Immature natural killer cell (primary cell): ENCODE measurements around the gene DSC2. TPM values are rescaled to one million over a fixed set of nuclear protein-coding genes. Genes with fewer than 3 reads are reported as not detected.
"Not testable (repeated sequence)": the region's sequence is repeated elsewhere in the genome, so short reads cannot be mapped to it uniquely, and the experiment has no call there.

Experiments
- DNase-seq, 3 donors: peaks; one replicate each; pipeline ENCODE4 v3.0.0; 2022; ENCODE audit warnings: mixed read lengths in 1 of 3
- H3K27ac Mint-ChIP-seq, 6 donors: one replicate each; pipeline ENCODE4 v1.8.0; 2020; ENCODE audit warnings: mixed read lengths in 6 of 6, mild to moderate bottlenecking in 5 of 6, inconsistent platforms in 4 of 6, moderate library complexity in 3 of 6
- H3K27me3 Mint-ChIP-seq, 3 donors: one replicate each; pipeline ENCODE4 v1.8.0; 2020 to 2021; ENCODE audit warnings: low read depth in 3 of 3, mild to moderate bottlenecking in 3 of 3, mixed read lengths in 3 of 3, moderate library complexity in 3 of 3, inconsistent platforms in 1 of 3
- H3K36me3 Mint-ChIP-seq, 3 donors: one replicate each; pipeline ENCODE4 v1.8.0; 2020; ENCODE audit warnings: mixed read lengths in 3 of 3, inconsistent platforms in 2 of 3, mild to moderate bottlenecking in 2 of 3
- H3K4me1 Mint-ChIP-seq, 2 donors: one replicate each; pipeline ENCODE4 v1.8.0; 2020; ENCODE audit warnings: inconsistent platforms in 2 of 2, mild to moderate bottlenecking in 2 of 2, mixed read lengths in 2 of 2, moderate library complexity in 1 of 2
- H3K4me3 Mint-ChIP-seq, 5 donors: one replicate each; pipeline ENCODE4 v1.8.0; 2020; ENCODE audit warnings: mild to moderate bottlenecking in 5 of 5, mixed read lengths in 5 of 5, inconsistent platforms in 3 of 5, moderate library complexity in 3 of 5
- H3K9me3 Mint-ChIP-seq, 6 donors: one replicate each; pipeline ENCODE4 v1.8.0; 2020; ENCODE audit warnings: mild to moderate bottlenecking in 6 of 6, mixed read lengths in 6 of 6, inconsistent platforms in 4 of 6, moderate library complexity in 3 of 6
- polyA plus RNA-seq, 3 donors: library from polyadenylated mRNA; unstranded; fragments of 300-500 nt; fragmentation: Illumina TruSeq; gene quantifications; one replicate each; pipeline ENCODE4 v1.2.3, GENCODE V29; 2021

Gene DSC2
- not detected for polyA plus RNA-seq

GRCh38 chr18:31102025-31102684 is at the start of gene DSC2:
Gene DSC2, minus strand, starts transcription at chr18:31102421. Its CDS starts 450 bp downstream, at chr18:31101971.
- H3K36me3 Mint-ChIP-seq = peaks cover 0 to 4% (median 3%) of the 10 kb centered on the region in 3 donors
- peaks cover 0 to 2% (median 1%) of the 10 kb centered on the region in 3 donors for H3K27me3 Mint-ChIP-seq
- no peak within 1 kb of the TSS for H3K27ac Mint-ChIP-seq
- DNase-seq = no peak
- no peak within 1 kb of the TSS for H3K4me3 Mint-ChIP-seq
- H3K9me3 Mint-ChIP-seq = peaks cover 2 to 38% (median 18%) of the 10 kb centered on the region in 6 donors
- no peaks in the 10 kb centered on the region for H3K4me1 Mint-ChIP-seq

GRCh38 chr18:31149351-31149750 is 47.1 kb upstream of the DSC2 start:
- no peak for DNase-seq
- no peak overlapping the region for H3K27ac Mint-ChIP-seq
- H3K9me3 Mint-ChIP-seq = peaks cover 0 to 13% (median 5%) of the 10 kb centered on the region in 6 donors
- H3K27me3 Mint-ChIP-seq = peaks cover 0 to 2% (median 0%) of the 10 kb centered on the region in 3 donors
- H3K4me3 Mint-ChIP-seq = no peak overlapping the region
- no peaks in the 10 kb centered on the region for H3K4me1 Mint-ChIP-seq
- H3K36me3 Mint-ChIP-seq = peaks cover 0 to 4% (median 3%) of the 10 kb centered on the region in 3 donors

GRCh38 chr18:31148600-31148999 is 46.4 kb upstream of the DSC2 start:
- H3K27ac Mint-ChIP-seq = no peak overlapping the region
- no peak for DNase-seq
- H3K27me3 Mint-ChIP-seq = no peaks in the 10 kb centered on the region
- no peaks in the 10 kb centered on the region for H3K4me1 Mint-ChIP-seq
- peaks cover 0 to 4% (median 3%) of the 10 kb centered on the region in 3 donors for H3K36me3 Mint-ChIP-seq
- H3K4me3 Mint-ChIP-seq = no peak overlapping the region
- H3K9me3 Mint-ChIP-seq = peaks cover 0 to 16% (median 3%) of the 10 kb centered on the region in 6 donors

GRCh38 chr18:31146809-31147208 is 44.6 kb upstream of the DSC2 start:
- no peak overlapping the region for H3K27ac Mint-ChIP-seq
- peaks cover 0 to 16% (median 3%) of the 10 kb centered on the region in 6 donors for H3K9me3 Mint-ChIP-seq
- H3K4me1 Mint-ChIP-seq = no peaks in the 10 kb centered on the region
- H3K36me3 Mint-ChIP-seq = peaks cover 0 to 4% (median 3%) of the 10 kb centered on the region in 3 donors
- H3K27me3 Mint-ChIP-seq = no peaks in the 10 kb centered on the region
- no peak for DNase-seq
- H3K4me3 Mint-ChIP-seq = no peak overlapping the region

- no peak for DNase-seq
- H3K4me3 Mint-ChIP-seq = no peak overlapping the region
- H3K36me3 Mint-ChIP-seq = peaks cover 0 to 4% (median 3%) of the 10 kb centered on the region in 3 donors
- no peaks in the 10 kb centered on the region for H3K27me3 Mint-ChIP-seq
- H3K9me3 Mint-ChIP-seq = peaks cover 0 to 18% (median 5%) of the 10 kb centered on the region in 6 donors
- no peak overlapping the region for H3K27ac Mint-ChIP-seq
- H3K4me1 Mint-ChIP-seq = no peaks in the 10 kb centered on the region
Measured at GRCh38 chr18:31143025-31143424, 40.8 kb upstream of the DSC2 start.

- Mint-ChIP-seq H3K9me3 (peaks cover 0 to 15% (median 2%) of the 10 kb centered on the region in 6 donors), H3K4me3 (no peak overlapping the region), H3K27ac (no peak overlapping the region), H3K36me3 (no peaks in the 10 kb centered on the region), H3K27me3 (peaks cover 0 to 2% (median 0%) of the 10 kb centered on the region in 3 donors), H3K4me1 (no peaks in the 10 kb centered on the region)
- no peak for DNase-seq
Measured at GRCh38 chr18:31138709-31139108, 36.5 kb upstream of the DSC2 start.

- peaks cover 0 to 22% (median 5%) of the 10 kb centered on the region in 6 donors for H3K9me3 Mint-ChIP-seq
- no peaks in the 10 kb centered on the region for H3K4me1 Mint-ChIP-seq
- H3K36me3 Mint-ChIP-seq = no peaks in the 10 kb centered on the region
- H3K27me3 Mint-ChIP-seq = peaks cover 0 to 2% (median 0%) of the 10 kb centered on the region in 3 donors
- DNase-seq = no peak
- no peak overlapping the region for H3K4me3 Mint-ChIP-seq
- no peak overlapping the region for H3K27ac Mint-ChIP-seq
Measured at GRCh38 chr18:31134988-31135529, 32.8 kb upstream of the DSC2 start.

GRCh38 chr18:31129398-31130115 is 27.3 kb upstream of the DSC2 start:
- no peak for DNase-seq
- Mint-ChIP-seq H3K27me3 (no peaks in the 10 kb centered on the region), H3K36me3 (no peaks in the 10 kb centered on the region), H3K4me3 (no peak overlapping the region), H3K4me1 (no peaks in the 10 kb centered on the region), H3K27ac (no peak overlapping the region), H3K9me3 (peaks cover 0 to 11% (median 4%) of the 10 kb centered on the region in 6 donors)

GRCh38 chr18:31125878-31126277 is 23.7 kb upstream of the DSC2 start:
- Mint-ChIP-seq H3K9me3 (peaks cover 0 to 22% (median 3%) of the 10 kb centered on the region in 6 donors), H3K27ac (no peak overlapping the region), H3K36me3 (no peaks in the 10 kb centered on the region), H3K27me3 (peaks cover 0 to 2% (median 0%) of the 10 kb centered on the region in 3 donors), H3K4me3 (no peak overlapping the region), H3K4me1 (no peaks in the 10 kb centered on the region)
- no peak for DNase-seq

GRCh38 chr18:31123125-31123524 is 20.9 kb upstream of the DSC2 start:
- not testable (repeated sequence) for H3K36me3 Mint-ChIP-seq, H3K4me1 Mint-ChIP-seq, H3K4me3 Mint-ChIP-seq, H3K27me3 Mint-ChIP-seq, H3K27ac Mint-ChIP-seq, DNase-seq
- H3K9me3 Mint-ChIP-seq = peaks cover 2 to 26% (median 10%) of the 10 kb centered on the region in 6 donors

- H3K9me3 Mint-ChIP-seq = peaks cover 3 to 33% (median 17%) of the 10 kb centered on the region in 6 donors
- no peak for DNase-seq
- no peaks in the 10 kb centered on the region for H3K4me1 Mint-ChIP-seq
- no peak overlapping the region for H3K4me3 Mint-ChIP-seq
- H3K27me3 Mint-ChIP-seq = peaks cover 0 to 5% (median 0%) of the 10 kb centered on the region in 3 donors
- H3K36me3 Mint-ChIP-seq = peaks cover 0 to 5% (median 0%) of the 10 kb centered on the region in 3 donors
- no peak overlapping the region for H3K27ac Mint-ChIP-seq
Measured at GRCh38 chr18:31120594-31120993, 18.4 kb upstream of the DSC2 start.

- DNase-seq = no peak
- Mint-ChIP-seq H3K36me3 (peaks cover 0 to 6% (median 0%) of the 10 kb centered on the region in 3 donors), H3K27me3 (peaks cover 0 to 3% (median 0%) of the 10 kb centered on the region in 3 donors), H3K4me1 (no peaks in the 10 kb centered on the region), H3K27ac (no peak overlapping the region), H3K9me3 (peaks cover 3 to 31% (median 14%) of the 10 kb centered on the region in 6 donors), H3K4me3 (no peak overlapping the region)
Measured at GRCh38 chr18:31116853-31117595, 14.8 kb upstream of the DSC2 start.

- H3K9me3 Mint-ChIP-seq = peaks cover 0 to 24% (median 11%) of the 10 kb centered on the region in 6 donors
- H3K27me3 Mint-ChIP-seq = no peaks in the 10 kb centered on the region
Measured at GRCh38 chr18:31112804-31113203, 10.6 kb upstream of the DSC2 start.

More at GRCh38 chr18:31112804-31113203, 10.6 kb upstream of the DSC2 start:
- H3K4me3 Mint-ChIP-seq = no peak overlapping the region
- DNase-seq = no peak
- no peak overlapping the region for H3K27ac Mint-ChIP-seq
- peaks cover 0 to 6% (median 0%) of the 10 kb centered on the region in 3 donors for H3K36me3 Mint-ChIP-seq
- no peaks in the 10 kb centered on the region for H3K4me1 Mint-ChIP-seq
